H9 (cell line): ENCODE measurements around the gene FGF3. TPM values are rescaled to one million over a fixed set of nuclear protein-coding genes. Genes with fewer than 3 reads are reported as not detected.

Experiments used
- DNase-seq: peaks from one replicate; pipeline ENCODE4 v3.0.0-alpha.2; 2017
- H2AFZ ChIP-seq: one replicate; pipeline ENCODE4 v1.6.1; 2013; ENCODE audit warnings: mild to moderate bottlenecking, low read length, control low read depth, moderate library complexity
- H2AK5ac ChIP-seq: 2 replicates; pipeline ENCODE4 v1.6.1; 2013; ENCODE audit warnings: low read length, control low read depth, mixed read lengths; ENCODE audit not compliant: insufficient read length
- H2BK120ac ChIP-seq: one replicate; pipeline ENCODE4 v1.6.1; 2013; ENCODE audit warnings: low read depth, mild to moderate bottlenecking, low read length, control low read depth, inconsistent platforms; ENCODE audit not compliant: poor library complexity, severe bottlenecking
- H2BK12ac ChIP-seq: 2 replicates; pipeline ENCODE4 v1.6.1; 2013; ENCODE audit warnings: low read length, control low read depth, mixed read lengths, low read depth; ENCODE audit not compliant: insufficient read length
- H2BK15ac ChIP-seq: 2 replicates; pipeline ENCODE4 v1.6.1; 2013; ENCODE audit warnings: low read depth, low read length, control low read depth
- H2BK20ac ChIP-seq: one replicate; pipeline ENCODE4 v1.6.1; 2013; ENCODE audit warnings: low read depth, mild to moderate bottlenecking, low read length, control low read depth, inconsistent platforms; ENCODE audit not compliant: poor library complexity, severe bottlenecking
- H2BK5ac ChIP-seq: 2 replicates; pipeline ENCODE4 v1.6.1; 2013; ENCODE audit warnings: low read length, control low read depth, mixed read lengths; ENCODE audit not compliant: insufficient read length
- H3K14ac ChIP-seq: 2 replicates; pipeline ENCODE4 v1.6.1; 2013; ENCODE audit warnings: low read length, control low read depth; ENCODE audit not compliant: insufficient read depth
- H3K18ac ChIP-seq: 2 replicates; pipeline ENCODE4 v1.6.1; 2013; ENCODE audit warnings: low read depth, mild to moderate bottlenecking, mixed read lengths, low read length, control low read depth; ENCODE audit not compliant: insufficient read length
- H3K23ac ChIP-seq: 2 replicates; pipeline ENCODE4 v1.6.1; 2013; ENCODE audit warnings: low read length, control low read depth, mixed read lengths, low read depth; ENCODE audit not compliant: insufficient read length
- H3K23me2 ChIP-seq: 2 replicates; pipeline ENCODE4 v1.6.1; 2013; ENCODE audit warnings: low read depth, mild to moderate bottlenecking, mixed read lengths, low read length, control low read depth; ENCODE audit not compliant: insufficient read length, poor library complexity, severe bottlenecking
- H3K27ac ChIP-seq: 2 replicates; pipeline ENCODE4 v1.5.1; 2013; ENCODE audit warnings: low read length, control low read depth, mixed read lengths, low read depth; ENCODE audit not compliant: insufficient read length
- H3K27me3 ChIP-seq: 2 replicates; pipeline ENCODE4 v1.6.1; 2013; ENCODE audit warnings: low read length, control low read depth, inconsistent platforms; ENCODE audit not compliant: insufficient read depth
- H3K4ac ChIP-seq: 2 replicates; pipeline ENCODE4 v1.6.1; 2013; ENCODE audit warnings: low read depth, mild to moderate bottlenecking, control low read depth, inconsistent platforms, low read length, moderate library complexity
- H3K4me1 ChIP-seq: 2 replicates; pipeline ENCODE4 v1.6.1; 2013; ENCODE audit warnings: low read length, control low read depth, inconsistent platforms; ENCODE audit not compliant: insufficient read depth
- H3K4me2 ChIP-seq: 2 replicates; pipeline ENCODE4 v1.6.1; 2013; ENCODE audit warnings: low read length, control low read depth, mixed read lengths; ENCODE audit not compliant: insufficient read length, insufficient read depth
- H3K56ac ChIP-seq: 2 replicates; pipeline ENCODE4 v1.6.1; 2013; ENCODE audit warnings: low read depth, mild to moderate bottlenecking, mixed read lengths, low read length, control low read depth; ENCODE audit not compliant: insufficient read length
- H3K79me1 ChIP-seq: 2 replicates; pipeline ENCODE4 v1.6.1; 2013; ENCODE audit warnings: low read depth, mild to moderate bottlenecking, moderate library complexity, low read length, control low read depth, inconsistent platforms; ENCODE audit not compliant: insufficient read depth, poor library complexity, severe bottlenecking
- H3K79me2 ChIP-seq: 2 replicates; pipeline ENCODE4 v1.6.1; 2013; ENCODE audit warnings: low read length, control low read depth, inconsistent platforms; ENCODE audit not compliant: insufficient read depth
- H3K9ac ChIP-seq: 2 replicates; pipeline ENCODE4 v1.6.1; 2013; ENCODE audit warnings: low read length, control low read depth, mixed read lengths; ENCODE audit not compliant: insufficient read length; ENCODE audit errors: extremely low read depth
- H3K9me3 ChIP-seq: one replicate; pipeline ENCODE4 v1.6.1; 2013; ENCODE audit warnings: low read depth, low read length, inconsistent platforms; ENCODE audit not compliant: control insufficient read depth
- H3T11ph ChIP-seq: one replicate; pipeline ENCODE4 v1.6.1; 2013; ENCODE audit warnings: mild to moderate bottlenecking, low read length, control low read depth, inconsistent platforms
- H4K20me1 ChIP-seq: one replicate; pipeline ENCODE4 v1.6.1; 2013; ENCODE audit not compliant: control insufficient read depth, insufficient read length, insufficient read depth
- H4K5ac ChIP-seq: 2 replicates; pipeline ENCODE4 v1.6.1; 2013; ENCODE audit warnings: low read depth, mild to moderate bottlenecking, mixed read lengths, low read length, control low read depth; ENCODE audit not compliant: insufficient read length
- H4K8ac ChIP-seq: replicated peaks from 2 replicates; pipeline ENCODE4 v1.6.1; 2013; ENCODE audit warnings: low read length, control low read depth, mixed read lengths, low read depth; ENCODE audit not compliant: insufficient read length
- H4K91ac ChIP-seq: 2 replicates; pipeline ENCODE4 v1.6.1; 2013; ENCODE audit warnings: low read depth, mild to moderate bottlenecking, moderate library complexity, mixed read lengths, low read length, control low read depth; ENCODE audit not compliant: insufficient read length
- H3K27ac Mint-ChIP-seq, 3 experiments: 2 replicates in 2 of 3; 3 replicates in 1 of 3; pipeline ENCODE4 v1.8.0; 2020 to 2021; ENCODE audit warnings: mixed read lengths in 3 of 3, mild to moderate bottlenecking in 1 of 3, moderate library complexity in 1 of 3
- H3K27me3 Mint-ChIP-seq: 2 replicates; pipeline ENCODE4 v1.8.0; 2021; ENCODE audit warnings: low read depth, mild to moderate bottlenecking, moderate library complexity, mixed read lengths
- H3K36me3 Mint-ChIP-seq, 3 experiments: 2 replicates in 2 of 3; 3 replicates in 1 of 3; pipeline ENCODE4 v1.8.0; 2020 to 2021; ENCODE audit warnings: low read depth in 3 of 3, mixed read lengths in 3 of 3; ENCODE audit not compliant: insufficient read depth in 1 of 3
- H3K4me1 Mint-ChIP-seq, 2 experiments: 2 replicates each; pipeline ENCODE4 v1.8.0; 2020; ENCODE audit warnings: mixed read lengths in 2 of 2
- H3K4me3 Mint-ChIP-seq, 2 experiments: 2 replicates in 1 of 2; 3 replicates in 1 of 2; pipeline ENCODE4 v1.8.0; 2020 to 2021; ENCODE audit warnings: mild to moderate bottlenecking in 2 of 2, mixed read lengths in 2 of 2, moderate library complexity in 1 of 2
- H3K9me3 Mint-ChIP-seq, 2 experiments: 2 replicates in 1 of 2; 3 replicates in 1 of 2; pipeline ENCODE4 v1.8.0; 2020; ENCODE audit warnings: mild to moderate bottlenecking in 2 of 2, mixed read lengths in 2 of 2, moderate library complexity in 1 of 2
- CTCF ChIP-seq: fragments of 200-600 bp; sonication (generic); conservative IDR thresholded peaks from 3 replicates; pipeline ENCODE4 v1.8.0; 2021; ENCODE audit warnings: antibody characterized with exemption, mild to moderate bottlenecking
- WGBS: extraction: QIAGEN DNeasy Blood & Tissue Kit; methylation state at CpG from one replicate; pipeline ENCODE4 v1.1.7; 2013; ENCODE audit warnings: missing lambda C conversion rate, low lambda C conversion rate, mixed read lengths; ENCODE audit not compliant: insufficient read length; ENCODE audit errors: extremely low coverage; 5-methylcytosine and 5-hydroxymethylcytosine counted together
- total RNA-seq: library from RNA; stranded (reverse); gene quantifications from 2 replicates; pipeline ENCODE4 v1.2.1, GENCODE V29; 2021

FGF3 gene
- total RNA-seq, 1 experiment from 2014 or later, result not detected

GRCh38 chr11:69801513-69802335, 17.5 kb downstream of the FGF3 start:
- 0 out of 7 replicates have a peak overlapping the region, but pooled peaks of 1 of the 3 experiments have one; percentile 40 for H3K27ac Mint-ChIP-seq

More at GRCh38 chr11:69801513-69802335, 17.5 kb downstream of the FGF3 start:
- Histone ChIP-seq H3K79me2 (no peaks in the 10 kb centered on the region), H3K14ac (no peak overlapping the region), H2BK20ac (no peak overlapping the region), H3K9ac (no peak overlapping the region), H3K18ac (no peak overlapping the region), H2BK5ac (no peak overlapping the region), H4K5ac (no peak overlapping the region), H3K56ac (no peak overlapping the region), H3K4me2 (no peak overlapping the region), H2BK120ac (no peak overlapping the region), H2BK12ac (no peak overlapping the region), H3K4me1 (no peaks in the 10 kb centered on the region), H2BK15ac (no peak overlapping the region), H3K23me2 (peaks cover 4% of the 10 kb centered on the region), H3K23ac (no peak overlapping the region), H4K91ac (no peak overlapping the region), H2AFZ (no peak overlapping the region), H4K20me1 (no peaks in the 10 kb centered on the region), H3K9me3 (no peaks in the 10 kb centered on the region), H3K27ac (no peak overlapping the region), H2AK5ac (no peak overlapping the region), H3T11ph (no peak overlapping the region), H3K27me3 (no peaks in the 10 kb centered on the region), H3K4ac (no peak overlapping the region), H3K79me1 (no peaks in the 10 kb centered on the region), H4K8ac (no peak overlapping the region)
- H3K4me3 Mint-ChIP-seq, result no peak overlapping the region; a peak in 1 of 5 replicates
- DNase-seq, result peak; percentile 88
- peaks cover 0 to 5% (median 1%) of the 10 kb centered on the region in 3 experiments; a peak in 3 of 7 replicates for H3K36me3 Mint-ChIP-seq
- TF ChIP-seq CTCF, result peak; percentile 97
- H3K9me3 Mint-ChIP-seq, result peaks cover 3 to 6% of the 10 kb centered on the region in 2 experiments; a peak in 3 of 5 replicates
- peaks cover 0 to 4% of the 10 kb centered on the region in 2 experiments; a peak in 1 of 4 replicates for H3K4me1 Mint-ChIP-seq
- H3K27me3 Mint-ChIP-seq, result peaks cover 17% of the 10 kb centered on the region
- WGBS, result no CpG with 5 or more reads among the region's 15 CpGs
